ENCODE measurements around the gene PHRF1. TPM values are rescaled to one million over a fixed set of nuclear protein-coding genes. Genes with fewer than 3 reads are reported as not detected.
A peak's percentile ranks its signal among the peaks of the same experiment; 100 is the strongest.

Gene PHRF1
- total and polyA plus RNA-seq, 2 of the 4 experiments (the other 2 are of a cell fraction): 10.9 to 17.5 TPM

- peak; percentile 49; the same call in 1 of the 2 replicates for TF ChIP-seq MAZ (IDR thresholded peaks at IDR 0.05; ENCODE audit: borderline replicate concordance, low read depth, low read length)
Observed at GRCh38 chr11:575996-576768, at the start of gene PHRF1 (continued).

GRCh38 chr11:528166-528814 is 48.0 kb upstream of the PHRF1 start:
- Histone ChIP-seq H2BK120ac (ENCODE audit: low read depth, low read length) (no peak overlapping the region), H2BK5ac (ENCODE audit: low read depth, low read length, poor library complexity, severe bottlenecking) (no peak overlapping the region), H3K27ac (ENCODE audit: insufficient read depth, low read length) (no peak overlapping the region), H3K4me3 (ENCODE audit: insufficient read depth, low read depth, low read length) (no peak overlapping the region), H3K27me3 (ENCODE audit: control insufficient read depth, insufficient read depth, low read length) (no peaks in the 10 kb centered on the region), H3K56ac (ENCODE audit: extremely low read depth, insufficient read depth, low read length) (no peak overlapping the region), H3K79me1 (ENCODE audit: low read depth in 1 of 2, low read length in 2 of 2) (peaks cover 0 to 7% of the 10 kb centered on the region in 2 experiments; a peak in 2 of 4 replicates), H3K4me2 (ENCODE audit: low read depth, low read length) (no peak overlapping the region), H3K23ac (ENCODE audit: low read depth, low read length) (no peak overlapping the region), H3K18ac (ENCODE audit: low read depth, low read length) (no peak overlapping the region), H3K36me3 (ENCODE audit: control insufficient read depth, insufficient read depth, low read length) (peaks cover 19% of the 10 kb centered on the region; the same call in 1 of the 2 replicates), H2BK15ac (ENCODE audit: low read depth, low read length) (no peak overlapping the region), H4K20me1 (ENCODE audit: insufficient read depth, low read length) (peaks cover 8% of the 10 kb centered on the region), H3K4me1 (ENCODE audit: control insufficient read depth, insufficient read depth, low read length) (no peaks in the 10 kb centered on the region), H3K9ac (ENCODE audit: low read depth, low read length) (no peak overlapping the region), H2AK5ac (ENCODE audit: low read depth, low read length) (no peak overlapping the region), H2AFZ (replicated peaks; ENCODE audit: low read length, poor library complexity) (no peak overlapping the region), H3K4ac (ENCODE audit: low read depth, low read length) (no peak overlapping the region), H2BK20ac (ENCODE audit: low read depth, low read length) (no peak overlapping the region), H2AK9ac (replicated peaks; ENCODE audit: low read depth, low read length, poor library complexity) (no peak overlapping the region), H4K91ac (ENCODE audit: insufficient read depth, low read depth, low read length) (no peak overlapping the region), H4K8ac (ENCODE audit: low read depth in 2 of 2, low read length in 2 of 2) (no peak overlapping the region), H3K14ac (replicated peaks; ENCODE audit: low read depth, low read length) (no peak overlapping the region), H3K9me1 (ENCODE audit: insufficient read depth, low read length) (no peaks in the 10 kb centered on the region), H3K9me3 (ENCODE audit: control insufficient read depth, insufficient read depth, low read length) (no peaks in the 10 kb centered on the region), H4K5ac (ENCODE audit: low read depth, low read length) (no peak overlapping the region)
- ChIA-PET CTCF (no interaction called here), POLR2A (ENCODE audit: unreplicated experiment) (no interaction called here)
- TF ChIP-seq FOS (IDR thresholded peaks at IDR 0.05; ENCODE audit: low read depth, low read length) (no peak), CTCF (conservative IDR thresholded peaks at IDR 0.05; ENCODE audit: low read depth, low read length) (no peak), POLR2A (IDR thresholded peaks at IDR 0.05; ENCODE audit: low read depth, low read length) (no peak), BHLHE40 (IDR thresholded peaks at IDR 0.05; ENCODE audit: low read depth, low read length) (no peak), CEBPB (IDR thresholded peaks at IDR 0.05; ENCODE audit: low read depth, low read length) (no peak)
- 72% methylated on average over 8 of the region's 30 CpGs; no CpG with 5 or more reads in 1 of the 2 experiments for WGBS, 2 experiments (ENCODE audit: extremely low coverage in 2 of 2, insufficient read length in 1 of 2)
- dilution Hi-C loops (cut with HindIII; ENCODE audit: low sequenced_read_pairs, unreplicated experiment) (no loop called here), in situ Hi-C loops (cut with MboI; ENCODE audit: low sequenced_read_pairs) (no loop called here), intact Hi-C loops (cut with micrococcal nuclease) (no loop called here)
- ATAC-seq (ENCODE audit: low read depth) (no peak), DNase-seq (no peak)
- BruUV-seq (replicated peaks): no TSS peak

Measured in IMR-90 (cell line).